Duodenal mucosa (tissue), 2 donors: Measurements from ENCODE around the gene DUXA.
"Not testable (repeated sequence)": the region's sequence is repeated elsewhere in the genome, so short reads cannot be mapped to it uniquely, and the experiment has no call there.

Experiments
- H3K27ac ChIP-seq: one replicate; pipeline ENCODE4 v1.7.0; 2013; ENCODE audit warnings: low read depth, low read length
- H3K27me3 ChIP-seq, 2 donors: one replicate each; pipeline ENCODE4 v1.7.0; 2013; ENCODE audit warnings: low read length in 2 of 2, control low read depth in 1 of 2; ENCODE audit not compliant: insufficient read depth in 2 of 2, control insufficient read depth in 1 of 2
- H3K36me3 ChIP-seq, 2 donors: one replicate each; pipeline ENCODE4 v1.7.0; 2013; ENCODE audit warnings: low read length in 2 of 2, control low read depth in 1 of 2; ENCODE audit not compliant: insufficient read depth in 2 of 2, control insufficient read depth in 1 of 2
- H3K4me1 ChIP-seq, 2 donors: one replicate each; pipeline ENCODE4 v1.7.0; 2013; ENCODE audit warnings: low read length in 2 of 2, control low read depth in 1 of 2; ENCODE audit not compliant: insufficient read depth in 2 of 2, control insufficient read depth in 1 of 2
- H3K4me3 ChIP-seq, 2 donors: one replicate each; pipeline ENCODE4 v1.7.0; 2013; ENCODE audit warnings: low read length in 2 of 2, low read depth in 1 of 2
- H3K9ac ChIP-seq, 2 donors: one replicate each; pipeline ENCODE4 v1.7.0; 2013; ENCODE audit warnings: low read length in 2 of 2, low read depth in 1 of 2
- H3K9me3 ChIP-seq, 2 donors: one replicate each; pipeline ENCODE4 v1.7.0; 2013; ENCODE audit warnings: low read length in 2 of 2, control low read depth in 1 of 2; ENCODE audit not compliant: control insufficient read depth in 1 of 2

The DUXA gene

DNA sequence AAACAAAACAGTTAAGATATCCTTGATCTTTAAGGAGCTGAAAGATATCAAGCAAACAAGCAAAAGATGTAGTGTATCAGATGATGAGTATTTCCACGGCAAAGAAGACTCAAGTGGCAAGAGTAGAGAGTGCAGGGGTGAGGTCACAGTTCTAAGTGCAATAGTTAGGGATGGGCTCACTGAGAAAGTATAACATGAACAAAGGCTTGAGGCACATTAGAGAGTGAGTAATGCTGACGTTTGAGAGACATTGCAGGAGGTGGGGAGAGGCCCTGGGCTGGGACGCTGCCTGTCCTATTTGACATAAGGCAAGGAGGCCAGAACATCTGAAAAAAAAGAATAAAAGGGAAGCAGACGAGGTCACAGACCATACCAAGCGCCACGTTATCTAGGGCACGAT lies 1.4 kb downstream of the DUXA start:
- Histone ChIP-seq H3K27ac (no peak overlapping the region), H3K4me1 (no peaks in the 10 kb centered on the region), H3K4me3 (no peak overlapping the region), H3K36me3 (no peaks in the 10 kb centered on the region), H3K9me3 (peaks cover under 1 to 12% of the 10 kb centered on the region in 2 donors), H3K9ac (no peak overlapping the region), H3K27me3 (no peaks in the 10 kb centered on the region)

DNA sequence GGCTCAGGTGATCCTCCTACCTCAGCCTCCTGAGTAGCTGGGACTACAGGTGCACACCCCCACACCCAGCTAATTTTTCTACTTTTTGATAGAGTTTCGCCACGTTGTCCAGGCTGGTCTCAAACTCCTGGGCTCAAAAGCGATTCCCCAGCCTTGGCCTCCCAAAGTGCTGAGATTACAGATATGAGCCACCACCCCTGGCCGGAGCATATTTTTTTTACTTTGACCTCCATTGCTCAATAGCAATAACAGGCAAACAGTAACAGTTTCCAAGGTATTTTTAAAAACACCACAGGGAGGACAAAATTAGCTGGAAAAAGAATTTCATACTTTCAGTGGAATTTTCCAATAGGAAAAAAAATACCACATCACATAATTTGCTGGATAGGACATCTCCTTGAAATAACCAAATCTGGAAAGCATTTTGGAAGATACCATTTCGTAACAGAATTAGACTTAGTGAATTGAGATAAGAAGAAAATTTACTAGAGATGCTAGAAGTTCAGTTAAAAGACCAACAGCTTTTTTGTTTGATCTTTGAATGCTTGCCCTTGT lies 5.2 kb downstream of the DUXA start:
- no peaks in the 10 kb centered on the region for H3K27me3 ChIP-seq
- no peaks in the 10 kb centered on the region for H3K4me1 ChIP-seq
- H3K9me3 ChIP-seq, result peaks cover 9 to 24% of the 10 kb centered on the region in 2 donors
- no peak overlapping the region for H3K9ac ChIP-seq
- no peak overlapping the region for H3K4me3 ChIP-seq
- H3K27ac ChIP-seq, result no peak overlapping the region
- no peaks in the 10 kb centered on the region for H3K36me3 ChIP-seq

DNA sequence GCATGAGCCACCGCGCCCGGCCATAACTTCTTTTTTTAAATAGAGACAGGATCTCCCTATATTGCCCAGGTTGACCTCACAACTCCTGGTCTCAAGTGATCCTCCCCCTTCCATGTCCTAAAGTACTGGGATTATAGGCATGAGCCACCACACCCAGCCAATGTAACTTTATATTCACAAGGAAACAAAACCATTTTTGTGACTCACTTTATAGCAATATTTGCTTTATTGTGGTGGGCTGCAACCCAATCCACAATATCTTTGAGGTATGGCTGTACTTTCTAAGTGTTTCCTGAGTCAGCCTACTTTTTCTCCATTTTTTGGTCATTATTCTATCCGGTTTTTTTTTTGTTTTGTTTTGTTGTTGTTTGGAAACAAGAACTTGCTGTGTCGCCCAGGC lies 14.4 kb downstream of the DUXA start:
- no peak overlapping the region for H3K27ac ChIP-seq
- no peaks in the 10 kb centered on the region for H3K27me3 ChIP-seq
- H3K9ac ChIP-seq, result no peak overlapping the region
- H3K9me3 ChIP-seq, result peaks cover 5 to 13% of the 10 kb centered on the region in 2 donors
- no peak overlapping the region for H3K4me3 ChIP-seq
- no peaks in the 10 kb centered on the region for H3K36me3 ChIP-seq
- no peaks in the 10 kb centered on the region for H3K4me1 ChIP-seq

DNA sequence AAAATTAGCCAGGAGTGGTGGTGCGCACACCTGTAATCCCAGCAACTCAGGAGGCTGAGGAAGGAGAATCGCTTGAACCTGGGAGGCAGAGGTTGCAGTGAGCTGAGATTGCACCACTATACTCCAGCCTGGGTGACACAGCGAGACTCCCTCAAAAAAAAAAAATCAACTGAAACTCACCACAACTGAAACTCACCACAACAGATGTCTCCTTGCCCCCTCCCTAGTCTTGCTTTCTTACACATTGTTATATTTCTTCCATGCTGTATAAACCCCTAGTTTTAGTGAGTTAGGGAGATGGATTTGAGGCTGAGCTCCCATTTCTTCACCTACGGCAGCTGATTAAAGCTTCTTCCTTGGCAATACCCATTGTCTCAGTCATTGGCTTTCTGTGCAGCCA lies 25.6 kb downstream of the DUXA start:
- Histone ChIP-seq H3K9me3 (peaks cover 9 to 13% of the 10 kb centered on the region in 2 donors), H3K27me3 (no peaks in the 10 kb centered on the region), H3K9ac (no peak overlapping the region), H3K27ac (no peak overlapping the region), H3K4me1 (no peaks in the 10 kb centered on the region), H3K4me3 (no peak overlapping the region), H3K36me3 (no peaks in the 10 kb centered on the region)

DNA sequence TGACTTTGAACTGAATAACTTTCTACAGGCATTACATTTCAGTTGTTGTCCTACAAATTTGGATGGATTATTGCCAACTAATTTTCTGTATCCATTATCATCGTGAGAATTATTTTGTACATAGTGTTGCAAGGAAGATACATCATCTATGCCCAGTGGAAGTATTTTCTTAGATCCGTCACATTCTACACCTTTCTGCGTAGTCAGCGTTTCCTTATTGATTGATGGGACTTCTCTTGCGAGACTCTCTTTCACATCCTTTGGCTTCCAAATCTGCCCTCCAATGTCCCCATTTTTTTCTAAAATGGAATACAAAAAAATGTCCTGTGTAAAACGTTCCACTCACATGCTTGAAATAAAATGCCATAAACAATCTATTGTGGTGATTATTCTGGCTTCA lies 31.5 kb downstream of the DUXA start:
- H3K36me3 ChIP-seq, result no peaks in the 10 kb centered on the region
- no peak overlapping the region for H3K4me3 ChIP-seq
- H3K27me3 ChIP-seq, result no peaks in the 10 kb centered on the region
- no peak overlapping the region for H3K27ac ChIP-seq
- peaks cover 4 to 17% of the 10 kb centered on the region in 2 donors for H3K9me3 ChIP-seq
- no peak overlapping the region for H3K9ac ChIP-seq
- no peaks in the 10 kb centered on the region for H3K4me1 ChIP-seq

DNA sequence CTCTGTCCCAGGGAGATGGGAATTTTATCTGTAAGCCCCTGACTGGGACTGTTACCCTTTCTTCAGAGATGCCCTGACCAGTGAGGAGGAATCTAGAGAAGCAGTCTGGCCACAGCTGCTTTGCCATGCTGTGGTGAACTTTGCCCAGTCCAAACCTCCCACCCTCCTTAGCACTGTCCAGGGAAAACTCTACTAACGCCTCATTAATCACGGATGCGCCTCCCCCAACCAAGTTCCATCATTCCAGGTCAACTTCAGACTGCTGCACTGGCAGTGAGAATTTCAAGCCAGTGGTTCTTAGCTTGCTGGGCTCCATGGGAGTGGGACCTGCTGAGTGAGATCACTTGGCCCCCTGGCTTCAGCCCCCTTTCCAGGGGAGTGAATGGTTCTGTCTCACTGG lies 39.9 kb downstream of the DUXA start:
- H3K9me3 ChIP-seq, H3K9ac ChIP-seq: not testable (repeated sequence)

DNA sequence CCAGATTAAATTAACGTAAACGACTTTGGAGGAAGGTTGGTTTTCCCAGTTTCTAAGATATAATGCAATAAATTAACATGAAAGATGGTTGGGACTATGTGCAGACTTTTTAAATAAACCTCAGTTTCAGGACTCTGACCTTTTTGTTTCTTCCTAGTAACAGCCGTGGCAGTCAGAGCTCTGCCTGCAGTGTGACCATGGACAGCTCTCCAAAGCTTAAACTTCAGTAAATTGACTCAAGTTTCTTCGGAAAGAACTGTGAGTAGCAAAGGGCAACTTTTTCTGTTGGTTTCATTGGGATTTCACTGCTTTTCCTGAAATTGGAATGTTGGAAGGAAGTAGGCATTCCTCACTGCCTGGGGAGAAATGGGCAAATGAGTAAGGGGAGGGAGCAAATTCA lies 43.4 kb downstream of the DUXA start:
- no peaks in the 10 kb centered on the region for H3K4me1 ChIP-seq
- H3K4me3 ChIP-seq, result no peak overlapping the region
- no peak overlapping the region for H3K27ac ChIP-seq
- H3K9me3 ChIP-seq, result peaks cover 0 to 2% of the 10 kb centered on the region in 2 donors
- H3K9ac ChIP-seq, result no peak overlapping the region
- no peaks in the 10 kb centered on the region for H3K36me3 ChIP-seq
- H3K27me3 ChIP-seq, result no peaks in the 10 kb centered on the region

More for the DNA sequence above, 39.9 kb downstream of the DUXA start:
- H3K4me3 ChIP-seq, H3K36me3 ChIP-seq, H3K27ac ChIP-seq, H3K27me3 ChIP-seq, H3K4me1 ChIP-seq: not testable (repeated sequence)

DNA sequence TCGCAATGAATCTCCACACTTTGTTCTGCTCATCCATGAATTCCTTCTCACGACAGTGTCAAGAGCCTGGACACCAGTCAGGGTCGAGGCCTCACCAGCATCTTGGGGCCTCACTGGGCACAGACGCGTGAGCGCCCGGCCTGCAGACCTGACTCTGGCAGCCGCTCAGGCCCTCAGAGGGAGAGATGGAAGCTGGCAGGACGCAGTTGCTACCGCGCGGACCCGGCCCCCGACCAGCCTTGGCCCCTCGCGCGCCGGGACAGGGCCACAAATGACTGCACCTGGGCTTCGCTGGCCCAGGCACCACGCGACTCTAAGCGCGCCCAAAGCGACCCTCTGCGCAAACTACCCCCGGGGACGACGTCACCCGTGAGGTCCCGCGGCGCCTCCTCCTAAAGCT lies 48.4 kb downstream of the DUXA start:
- Histone ChIP-seq H3K4me3 (no peak overlapping the region), H3K27me3 (no peaks in the 10 kb centered on the region), H3K9ac (no peak overlapping the region), H3K36me3 (no peaks in the 10 kb centered on the region), H3K9me3 (peaks cover 19 to 20% of the 10 kb centered on the region in 2 donors), H3K27ac (no peak overlapping the region), H3K4me1 (no peaks in the 10 kb centered on the region)

DNA sequence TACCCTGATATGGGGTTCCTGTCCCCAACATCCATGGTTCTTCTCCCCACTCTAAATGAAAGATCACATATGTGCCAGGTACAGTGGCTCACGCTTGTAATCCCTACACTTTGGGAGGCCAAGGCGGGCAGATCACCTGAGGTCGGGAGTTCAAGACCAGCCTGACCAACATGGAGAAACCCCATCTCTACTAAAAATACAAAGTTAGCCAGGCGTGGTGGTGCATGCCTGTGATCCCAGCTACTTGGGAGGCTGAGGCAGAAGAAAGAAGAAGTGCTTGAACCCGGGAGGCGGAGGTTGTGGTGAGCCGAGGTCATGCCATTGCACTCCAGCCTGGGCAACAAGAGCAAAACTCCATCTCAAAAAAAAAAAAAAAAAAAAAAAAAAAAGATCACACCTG lies 53.8 kb downstream of the DUXA start:
- H3K4me1 ChIP-seq, H3K36me3 ChIP-seq, H3K27ac ChIP-seq, H3K9ac ChIP-seq, H3K27me3 ChIP-seq, H3K4me3 ChIP-seq: not testable (repeated sequence)
- peaks cover 43 to 44% of the 10 kb centered on the region in 2 donors for H3K9me3 ChIP-seq

DNA sequence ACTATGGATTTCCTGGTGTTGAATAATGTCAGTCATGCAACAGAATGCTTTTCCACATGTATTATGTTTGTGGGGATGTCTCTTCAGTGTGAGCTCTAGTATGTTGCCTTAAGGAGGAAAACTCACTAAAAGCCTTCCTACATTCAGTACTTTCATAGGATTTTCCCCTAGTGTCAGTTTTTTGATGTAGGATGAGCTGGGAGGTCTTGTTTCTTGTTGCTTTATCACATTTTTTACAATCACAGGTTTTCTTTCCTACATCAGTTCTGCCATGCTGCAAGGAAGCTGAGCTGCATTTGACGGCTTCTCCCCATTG lies 56.0 kb downstream of the DUXA start:
- H3K36me3 ChIP-seq, result no peaks in the 10 kb centered on the region
- no peaks in the 10 kb centered on the region for H3K27me3 ChIP-seq
- H3K27ac ChIP-seq, result no peak overlapping the region
- no peak overlapping the region for H3K9ac ChIP-seq
- H3K4me1 ChIP-seq, result no peaks in the 10 kb centered on the region
- no peak overlapping the region for H3K4me3 ChIP-seq
- peaks cover 37 to 40% of the 10 kb centered on the region in 2 donors for H3K9me3 ChIP-seq
